Measurements from ENCODE around the gene BHMT. TPM values are rescaled to one million over a fixed set of nuclear protein-coding genes. Genes with fewer than 3 reads are reported as not detected.

Gene BHMT
- total and polyA plus RNA-seq, 4 donors: 0.89 to 9.3 (median 3.1) TPM

- H3K36me3 ChIP-seq (ENCODE audit: control insufficient read depth, insufficient read depth, low read length): no peaks in the 10 kb centered on the region
- H3K4me1 ChIP-seq (ENCODE audit: control insufficient read depth, insufficient read depth, low read length): peaks cover 14% of the 10 kb centered on the region
- 32% methylated on average over 3 of the region's 15 CpGs for WGBS (ENCODE audit: insufficient coverage)
- no peaks in the 10 kb centered on the region for H3K9me3 ChIP-seq (ENCODE audit: control insufficient read depth, insufficient read depth, low read length)
- no peak overlapping the region for H3K4me3 ChIP-seq (ENCODE audit: low read depth, low read length)
- H3K27me3 ChIP-seq (ENCODE audit: control insufficient read depth, insufficient read depth, low read length): peaks cover 34% of the 10 kb centered on the region
- no peak overlapping the region for H3K27ac ChIP-seq (ENCODE audit: low read depth, low read length)
- no peak for DNase-seq (ENCODE audit: low read depth in 4 of 6, low spot score in 6 of 6)
Measured at GRCh38 chr5:79109527-79110492, 1.8 kb upstream of the BHMT start.

GRCh38 chr5:79111960-79112702 lies 522 bp downstream of the BHMT start:
- Histone ChIP-seq H3K36me3 (ENCODE audit: control insufficient read depth, insufficient read depth, low read length) (no peaks in the 10 kb centered on the region), H3K4me3 (ENCODE audit: low read depth, low read length) (no peak overlapping the region), H3K9me3 (ENCODE audit: control insufficient read depth, insufficient read depth, low read length) (no peaks in the 10 kb centered on the region), H3K27me3 (ENCODE audit: control insufficient read depth, insufficient read depth, low read length) (peaks cover 34% of the 10 kb centered on the region), H3K27ac (ENCODE audit: low read depth, low read length) (no peak overlapping the region), H3K4me1 (ENCODE audit: control insufficient read depth, insufficient read depth, low read length) (peaks cover 14% of the 10 kb centered on the region)
- WGBS (ENCODE audit: insufficient coverage): 5% methylated on average over 39 of the region's 39 CpGs
- peak in 1 of 6 donors; percentile 7 for DNase-seq (ENCODE audit: low read depth in 4 of 6, low spot score in 6 of 6)

DNA sequence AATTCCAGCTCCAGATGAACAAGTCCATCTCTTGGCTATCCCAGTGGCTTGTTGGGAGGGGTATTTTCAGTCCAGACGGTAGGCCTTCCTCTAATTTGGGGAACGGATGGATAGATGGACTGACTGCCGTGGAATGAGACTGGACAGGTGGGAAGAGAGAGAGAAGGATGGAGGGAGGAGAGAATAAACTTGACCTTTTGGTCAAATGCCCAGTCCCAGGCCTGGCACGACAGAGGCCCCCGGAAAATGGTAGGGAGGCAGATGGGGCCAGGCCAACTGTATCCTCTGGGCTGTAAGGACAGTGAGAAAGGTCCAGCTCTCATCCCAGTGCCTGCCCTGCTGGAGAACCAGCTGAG lies 1.1 kb downstream of the BHMT start:
- H3K27ac ChIP-seq (ENCODE audit: low read depth, low read length): no peak overlapping the region
- 72% methylated on average over 3 of the region's 5 CpGs for WGBS (ENCODE audit: insufficient coverage)
- no peaks in the 10 kb centered on the region for H3K36me3 ChIP-seq (ENCODE audit: control insufficient read depth, insufficient read depth, low read length)
- peaks cover 34% of the 10 kb centered on the region for H3K27me3 ChIP-seq (ENCODE audit: control insufficient read depth, insufficient read depth, low read length)
- no peak overlapping the region for H3K4me3 ChIP-seq (ENCODE audit: low read depth, low read length)
- no peak for DNase-seq (ENCODE audit: low read depth in 4 of 6, low spot score in 6 of 6)
- H3K4me1 ChIP-seq (ENCODE audit: control insufficient read depth, insufficient read depth, low read length): peaks cover 11% of the 10 kb centered on the region
- no peaks in the 10 kb centered on the region for H3K9me3 ChIP-seq (ENCODE audit: control insufficient read depth, insufficient read depth, low read length)

DNA sequence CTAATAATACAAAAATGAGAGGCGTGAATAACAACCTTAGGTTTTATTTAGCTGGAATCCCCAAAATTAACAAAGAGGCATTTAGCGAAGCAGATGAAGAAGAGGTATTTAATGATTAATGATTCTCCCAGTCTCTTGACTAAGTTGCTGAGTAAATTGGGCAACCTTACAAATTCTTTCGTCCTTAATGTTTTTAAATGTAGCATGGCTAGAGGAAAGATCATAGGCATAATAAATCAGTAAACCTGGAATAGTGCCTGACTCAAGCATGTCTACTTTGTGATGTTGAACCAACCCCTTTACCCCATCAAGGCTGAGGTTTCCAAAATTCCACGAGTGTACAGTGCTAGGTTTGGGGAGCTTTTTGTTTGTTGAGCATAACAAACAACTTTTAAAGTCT lies 7.9 kb downstream of the BHMT start:
- Histone ChIP-seq H3K27me3 (ENCODE audit: control insufficient read depth, insufficient read depth, low read length) (no peaks in the 10 kb centered on the region), H3K4me3 (ENCODE audit: low read depth, low read length) (no peak overlapping the region), H3K9me3 (ENCODE audit: control insufficient read depth, insufficient read depth, low read length) (no peaks in the 10 kb centered on the region), H3K36me3 (ENCODE audit: control insufficient read depth, insufficient read depth, low read length) (no peaks in the 10 kb centered on the region), H3K4me1 (ENCODE audit: control insufficient read depth, insufficient read depth, low read length) (no peaks in the 10 kb centered on the region), H3K27ac (ENCODE audit: low read depth, low read length) (no peak overlapping the region)
- no peak for DNase-seq (ENCODE audit: low read depth in 4 of 6, low spot score in 6 of 6)
- no CpG with 5 or more reads among the region's 4 CpGs for WGBS (ENCODE audit: insufficient coverage)

GRCh38 chr5:79120221-79120620 lies 8.6 kb downstream of the BHMT start:
- H3K4me1 ChIP-seq (ENCODE audit: control insufficient read depth, insufficient read depth, low read length): no peaks in the 10 kb centered on the region
- no peaks in the 10 kb centered on the region for H3K36me3 ChIP-seq (ENCODE audit: control insufficient read depth, insufficient read depth, low read length)
- WGBS (ENCODE audit: insufficient coverage): no CpG with 5 or more reads among the region's 4 CpGs
- H3K27ac ChIP-seq (ENCODE audit: low read depth, low read length): no peak overlapping the region
- no peaks in the 10 kb centered on the region for H3K9me3 ChIP-seq (ENCODE audit: control insufficient read depth, insufficient read depth, low read length)
- DNase-seq (ENCODE audit: low read depth in 4 of 6, low spot score in 6 of 6): no peak
- H3K27me3 ChIP-seq (ENCODE audit: control insufficient read depth, insufficient read depth, low read length): no peaks in the 10 kb centered on the region
- no peak overlapping the region for H3K4me3 ChIP-seq (ENCODE audit: low read depth, low read length)

- no peak for DNase-seq (ENCODE audit: low read depth in 4 of 6, low spot score in 6 of 6)
- Histone ChIP-seq H3K27ac (ENCODE audit: low read depth, low read length) (no peak overlapping the region), H3K4me1 (ENCODE audit: control insufficient read depth, insufficient read depth, low read length) (no peaks in the 10 kb centered on the region)
Measured at GRCh38 chr5:79122973-79123372, 11.4 kb downstream of the BHMT start.

GRCh38 chr5:79124607-79125006 lies 13.0 kb downstream of the BHMT start:
- H3K27ac ChIP-seq (ENCODE audit: low read depth, low read length): no peak overlapping the region
- H3K4me3 ChIP-seq (ENCODE audit: low read depth, low read length): no peak overlapping the region
- H3K27me3 ChIP-seq (ENCODE audit: control insufficient read depth, insufficient read depth, low read length): no peaks in the 10 kb centered on the region
- H3K36me3 ChIP-seq (ENCODE audit: control insufficient read depth, insufficient read depth, low read length): no peaks in the 10 kb centered on the region
- no peak for DNase-seq (ENCODE audit: low read depth in 4 of 6, low spot score in 6 of 6)
- no CpG with 5 or more reads among the region's 1 CpG for WGBS (ENCODE audit: insufficient coverage)
- H3K9me3 ChIP-seq (ENCODE audit: control insufficient read depth, insufficient read depth, low read length): no peaks in the 10 kb centered on the region
- H3K4me1 ChIP-seq (ENCODE audit: control insufficient read depth, insufficient read depth, low read length): no peaks in the 10 kb centered on the region

More at GRCh38 chr5:79122973-79123372, 11.4 kb downstream of the BHMT start:
- H3K27me3 ChIP-seq (ENCODE audit: control insufficient read depth, insufficient read depth, low read length): no peaks in the 10 kb centered on the region
- H3K4me3 ChIP-seq (ENCODE audit: low read depth, low read length): no peak overlapping the region
- H3K36me3 ChIP-seq (ENCODE audit: control insufficient read depth, insufficient read depth, low read length): no peaks in the 10 kb centered on the region
- H3K9me3 ChIP-seq (ENCODE audit: control insufficient read depth, insufficient read depth, low read length): no peaks in the 10 kb centered on the region

GRCh38 chr5:79130781-79131180 lies 19.2 kb downstream of the BHMT start:
- H3K36me3 ChIP-seq (ENCODE audit: control insufficient read depth, insufficient read depth, low read length): no peaks in the 10 kb centered on the region
- no peaks in the 10 kb centered on the region for H3K27me3 ChIP-seq (ENCODE audit: control insufficient read depth, insufficient read depth, low read length)
- H3K4me1 ChIP-seq (ENCODE audit: control insufficient read depth, insufficient read depth, low read length): peaks cover 3% of the 10 kb centered on the region
- DNase-seq (ENCODE audit: low read depth in 4 of 6, low spot score in 6 of 6): no peak
- 66% methylated on average over 2 of the region's 6 CpGs for WGBS (ENCODE audit: insufficient coverage)
- H3K4me3 ChIP-seq (ENCODE audit: low read depth, low read length): no peak overlapping the region
- H3K27ac ChIP-seq (ENCODE audit: low read depth, low read length): no peak overlapping the region
- H3K9me3 ChIP-seq (ENCODE audit: control insufficient read depth, insufficient read depth, low read length): no peaks in the 10 kb centered on the region

- H3K4me1 ChIP-seq (ENCODE audit: control insufficient read depth, insufficient read depth, low read length): peaks cover 3% of the 10 kb centered on the region
- peak overlapping the region; percentile 29 for H3K27ac ChIP-seq (ENCODE audit: low read depth, low read length)
- H3K36me3 ChIP-seq (ENCODE audit: control insufficient read depth, insufficient read depth, low read length): no peaks in the 10 kb centered on the region
- 0% methylated on average over 1 of the region's 4 CpGs for WGBS (ENCODE audit: insufficient coverage)
- no peaks in the 10 kb centered on the region for H3K27me3 ChIP-seq (ENCODE audit: control insufficient read depth, insufficient read depth, low read length)
- peak overlapping the region; percentile 33 for H3K4me3 ChIP-seq (ENCODE audit: low read depth, low read length)
- no peaks in the 10 kb centered on the region for H3K9me3 ChIP-seq (ENCODE audit: control insufficient read depth, insufficient read depth, low read length)
- DNase-seq (ENCODE audit: low read depth in 4 of 6, low spot score in 6 of 6): peak in 4 of 6 donors; percentile 35 to 84 (median 60)
Measured at GRCh38 chr5:79133121-79133656, 21.6 kb downstream of the BHMT start.
